ENCODE measurements around the gene EPB41L2.
A peak's percentile ranks its signal among the peaks of the same experiment; 100 is the strongest.
"Not testable (repeated sequence)": the region's sequence is repeated elsewhere in the genome, so short reads cannot be mapped to it uniquely, and the experiment has no call there.

Gene EPB41L2

DNA sequence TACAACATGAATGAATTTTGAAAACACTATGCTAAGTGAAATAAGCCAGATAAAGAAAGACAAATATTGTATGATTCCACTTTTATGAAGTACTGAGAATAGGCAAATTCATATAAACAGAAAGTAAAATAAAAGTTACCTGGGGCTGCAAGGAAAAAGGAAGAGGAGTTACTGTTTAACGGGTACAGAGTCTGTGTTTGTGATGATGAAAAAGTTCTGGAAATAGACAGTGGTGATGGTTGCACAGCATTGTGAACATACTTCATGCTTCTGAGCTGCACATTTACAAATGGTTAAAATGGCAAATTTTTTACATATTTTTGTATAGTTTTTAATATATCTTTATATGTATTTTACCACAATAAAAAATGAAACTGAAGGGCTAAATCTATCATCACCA, 29.4 kb downstream of the EPB41L2 start:
- no peak for FAIRE-seq

DNA sequence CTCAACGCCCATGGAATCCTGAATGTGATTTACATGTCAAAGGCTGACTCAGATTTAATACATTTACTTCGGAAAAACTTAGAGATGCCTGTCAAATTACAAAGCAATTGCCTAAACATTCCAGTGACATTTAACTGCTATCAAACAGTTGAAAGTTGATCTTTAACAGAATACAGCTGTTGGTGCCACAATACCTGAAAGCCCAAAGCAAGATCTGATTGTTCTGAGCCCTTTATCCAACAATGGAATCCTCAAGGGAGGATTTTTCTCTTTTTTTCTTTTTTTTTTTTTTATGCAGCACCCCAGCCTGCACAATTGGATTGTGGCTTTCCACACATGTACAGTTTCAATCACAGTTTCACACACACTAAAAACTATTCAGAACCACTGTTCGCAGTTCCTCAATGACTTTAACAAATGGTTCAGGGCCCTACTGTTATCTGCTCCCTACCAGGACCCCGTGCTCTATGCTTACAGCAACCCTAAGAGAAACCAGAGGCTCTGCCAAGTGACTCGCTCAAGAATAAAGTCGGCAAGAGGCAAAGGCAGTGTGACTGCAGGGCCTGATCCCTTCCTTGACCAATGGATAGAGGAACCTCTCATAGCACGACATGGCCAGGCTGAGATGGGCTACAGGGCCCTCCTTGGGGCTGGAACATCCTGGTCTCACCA, 33.3 kb downstream of the EPB41L2 start:
- no peak for FAIRE-seq

DNA sequence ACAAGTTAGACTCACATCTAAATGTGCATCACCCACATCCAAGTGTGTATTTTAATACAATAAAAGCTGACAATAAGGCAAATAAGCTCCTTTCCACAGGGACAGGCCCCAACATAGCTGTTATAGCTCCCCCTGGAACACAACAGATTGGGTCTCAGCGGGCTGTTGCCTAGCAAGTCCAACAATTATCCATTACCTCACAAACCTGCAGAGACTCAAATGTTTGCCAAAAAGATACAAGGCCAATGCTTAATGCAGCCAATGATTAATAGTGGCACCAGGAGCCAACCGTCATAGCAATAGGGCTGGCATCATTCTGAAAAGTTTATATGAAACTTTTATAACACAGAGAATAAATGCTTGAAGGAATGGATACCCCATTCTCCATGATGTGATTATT, 35.7 kb downstream of the EPB41L2 start:
- no peak for FAIRE-seq

DNA sequence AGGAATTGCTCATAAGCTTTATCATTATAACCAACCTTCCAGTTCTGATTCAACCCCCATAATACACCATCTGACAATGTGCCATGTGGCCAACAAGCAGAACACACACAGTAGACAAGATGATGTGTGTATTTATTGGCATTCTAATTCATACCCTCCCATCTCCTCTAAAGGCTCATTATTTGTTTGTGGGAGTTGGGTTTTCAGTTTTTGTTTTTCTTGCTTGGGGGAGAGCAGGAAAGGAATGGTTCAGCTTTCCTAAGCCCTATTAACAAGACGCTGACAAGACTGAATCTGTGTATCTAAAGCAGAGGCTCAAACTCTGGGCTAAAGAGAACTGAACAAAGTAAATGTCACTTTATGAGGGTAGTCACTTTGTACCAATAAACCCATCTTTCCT, 36.8 kb downstream of the EPB41L2 start:
- FAIRE-seq = no peak

DNA sequence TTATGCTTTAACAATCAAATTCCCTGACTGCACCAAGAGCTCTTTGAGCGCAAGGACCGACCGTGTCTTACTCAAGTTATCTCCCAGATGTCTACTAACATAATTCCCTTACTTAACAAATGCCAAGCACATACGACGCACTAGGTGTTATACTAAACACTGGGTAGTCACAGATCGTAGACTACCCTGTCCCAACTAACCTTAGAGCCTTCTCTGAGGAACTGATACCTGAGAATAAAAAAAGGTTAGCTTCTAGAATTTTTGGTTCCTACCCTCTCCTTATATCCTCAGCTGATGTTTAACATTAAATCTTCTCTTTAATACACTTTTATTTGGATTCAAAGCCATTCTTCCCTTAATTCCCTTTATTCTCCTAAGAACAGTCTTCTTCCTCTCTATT, 38.5 kb downstream of the EPB41L2 start:
- FAIRE-seq = no peak

DNA sequence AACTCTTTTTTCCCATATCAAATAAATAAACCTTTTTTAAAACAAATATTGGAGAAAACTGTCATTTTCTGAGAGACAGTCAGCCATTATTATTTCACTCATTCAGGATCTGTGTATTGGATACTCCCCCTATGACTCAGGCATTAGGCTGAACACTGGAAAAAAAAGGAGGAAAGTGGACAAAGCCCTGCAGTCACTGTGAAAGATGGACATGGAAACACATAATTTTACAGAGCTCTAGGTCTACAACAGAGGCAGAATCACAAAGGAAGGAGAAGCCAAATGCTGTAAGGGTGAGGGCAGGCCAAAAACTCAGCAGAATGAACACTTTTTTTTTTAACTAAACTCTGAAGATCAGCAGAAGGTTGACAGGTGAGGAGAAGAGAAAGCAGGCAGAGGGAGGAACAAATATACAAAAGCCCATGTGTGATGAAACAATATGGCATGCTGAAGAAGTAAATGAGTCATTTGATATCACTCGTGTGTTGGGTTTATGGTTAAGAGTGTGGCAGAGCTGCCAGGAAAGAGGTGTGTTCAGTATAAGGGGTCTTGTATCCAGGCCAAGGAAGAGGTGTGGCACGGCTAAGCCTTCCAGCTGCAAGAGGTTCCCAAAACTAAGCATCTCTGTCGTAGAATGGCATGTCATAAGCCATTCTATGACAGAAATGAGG, 39.1 kb downstream of the EPB41L2 start:
- FAIRE-seq = no peak

DNA sequence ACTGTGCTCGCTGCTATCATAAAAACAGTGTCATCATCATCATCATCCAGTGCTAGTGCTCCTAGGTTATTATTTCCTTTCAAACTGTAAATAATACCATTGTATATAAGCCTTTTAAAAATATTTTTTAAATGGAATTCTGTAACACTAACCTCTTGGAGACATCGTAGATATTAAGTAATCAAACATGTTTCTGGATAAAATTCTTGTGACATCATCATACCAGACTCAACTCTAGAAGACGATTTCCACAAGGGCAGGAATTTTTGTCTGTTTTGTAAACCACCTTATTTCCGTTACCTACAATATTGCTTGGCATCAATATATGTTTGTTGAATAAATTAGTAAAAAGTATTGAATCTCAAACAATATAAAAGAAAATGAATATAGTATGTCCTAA, 40.4 kb downstream of the EPB41L2 start:
- no peak for FAIRE-seq

DNA sequence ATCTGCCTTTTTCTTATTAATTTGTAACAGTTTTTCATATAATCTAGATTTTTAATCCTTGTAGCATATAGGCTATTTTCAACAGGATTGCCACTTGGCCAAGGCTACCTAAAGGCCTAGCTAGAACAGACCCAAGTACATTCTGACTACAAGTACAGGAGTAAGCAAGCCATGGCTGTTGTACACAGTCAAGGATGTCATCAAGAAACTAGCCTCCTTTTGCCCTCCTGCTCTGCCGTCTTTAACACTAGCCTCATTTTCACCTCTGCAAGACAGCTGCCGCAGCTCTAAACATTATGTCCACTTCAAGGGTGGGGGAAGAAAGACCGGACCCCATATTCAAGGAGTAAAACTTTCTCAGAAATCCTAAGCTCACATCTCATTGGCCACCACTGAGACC, 45.1 kb downstream of the EPB41L2 start:
- FAIRE-seq = no peak

DNA sequence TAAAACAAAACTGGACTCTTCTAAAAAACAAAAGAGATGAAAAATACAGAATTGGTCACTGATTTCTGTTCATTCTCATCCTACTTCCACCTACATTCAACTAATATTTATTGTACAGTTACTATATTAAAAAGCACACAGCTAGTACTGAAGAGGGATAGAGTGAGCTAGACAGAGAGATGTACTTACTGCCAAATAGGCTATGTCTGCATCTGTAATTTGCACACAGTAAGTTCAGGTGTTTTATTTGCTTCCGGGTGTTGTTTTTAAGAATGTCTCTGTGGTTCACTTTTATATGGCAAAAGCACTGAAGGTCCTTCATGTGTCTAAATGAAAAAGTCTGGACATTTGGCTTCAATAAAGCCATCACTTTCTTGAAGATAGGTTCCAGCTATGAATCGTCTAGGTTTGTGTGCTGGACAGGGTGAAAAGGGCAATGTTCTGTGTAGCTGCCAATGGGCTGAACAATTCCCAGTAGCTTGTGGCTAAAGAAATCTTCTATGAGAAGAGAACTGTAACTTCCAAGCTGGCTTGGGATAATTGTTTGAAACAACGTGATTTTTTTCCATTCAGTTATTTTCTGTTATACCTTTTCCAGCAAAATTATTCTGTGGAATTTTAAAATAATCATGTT, 47.3 kb downstream of the EPB41L2 start:
- no peak for FAIRE-seq

DNA sequence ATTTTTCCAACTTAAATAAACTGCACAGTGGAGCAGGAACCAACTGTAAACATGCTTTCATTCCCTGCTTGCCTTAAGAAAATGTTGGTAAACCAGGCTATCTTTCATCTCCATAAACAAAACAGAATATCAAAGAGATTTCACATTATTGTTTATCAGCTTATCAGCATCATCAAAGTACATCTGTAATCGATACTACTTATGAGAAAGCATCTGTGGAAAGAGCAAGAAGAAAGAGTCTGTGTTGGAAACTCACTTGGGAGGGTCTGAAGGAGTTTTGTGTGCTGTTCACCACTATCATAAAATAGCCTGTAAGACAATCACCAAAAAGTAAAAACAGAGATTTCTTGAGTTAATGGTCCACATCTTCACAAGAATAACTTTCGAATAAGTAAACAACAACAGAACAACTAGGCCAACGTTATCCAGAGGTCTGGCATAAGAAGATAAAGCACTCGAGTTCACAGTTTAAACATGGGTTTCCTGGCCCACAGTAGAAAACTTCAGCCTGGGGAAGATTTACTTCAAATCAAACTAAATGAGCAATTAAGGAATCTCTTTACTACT, 47.9 kb downstream of the EPB41L2 start:
- FAIRE-seq = no peak

DNA sequence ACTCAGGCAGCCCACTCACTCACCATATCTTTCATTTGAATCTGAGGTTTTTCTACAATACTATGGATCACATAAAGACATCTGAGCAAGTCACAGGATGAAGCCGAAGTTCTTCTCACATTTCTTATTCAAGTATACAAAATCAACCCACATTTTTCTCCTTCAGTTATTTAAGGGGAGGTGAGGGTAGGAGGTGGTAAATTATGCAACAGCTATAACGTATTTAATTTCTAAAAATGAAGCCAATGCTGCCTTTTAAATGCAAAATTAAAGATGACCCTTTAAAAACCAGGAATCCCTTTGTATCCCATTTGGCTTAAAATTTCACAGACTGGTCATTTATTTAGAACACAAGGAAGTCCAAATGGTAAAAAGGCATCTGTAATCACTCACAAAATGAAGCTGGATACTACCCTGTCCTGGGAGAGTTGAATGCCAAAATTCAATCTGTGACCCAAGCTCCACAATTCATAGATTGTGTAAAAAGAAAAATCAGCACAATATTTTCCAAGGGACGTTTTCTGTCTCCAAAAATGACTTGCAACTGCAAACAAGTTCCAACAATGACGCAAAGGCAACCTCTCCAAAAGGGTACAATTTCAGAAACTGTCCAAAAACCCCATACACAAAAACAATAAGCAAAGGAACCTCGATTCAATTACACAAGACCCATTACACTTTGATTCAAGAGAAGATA, 48.8 kb downstream of the EPB41L2 start:
- FAIRE-seq = no peak

DNA sequence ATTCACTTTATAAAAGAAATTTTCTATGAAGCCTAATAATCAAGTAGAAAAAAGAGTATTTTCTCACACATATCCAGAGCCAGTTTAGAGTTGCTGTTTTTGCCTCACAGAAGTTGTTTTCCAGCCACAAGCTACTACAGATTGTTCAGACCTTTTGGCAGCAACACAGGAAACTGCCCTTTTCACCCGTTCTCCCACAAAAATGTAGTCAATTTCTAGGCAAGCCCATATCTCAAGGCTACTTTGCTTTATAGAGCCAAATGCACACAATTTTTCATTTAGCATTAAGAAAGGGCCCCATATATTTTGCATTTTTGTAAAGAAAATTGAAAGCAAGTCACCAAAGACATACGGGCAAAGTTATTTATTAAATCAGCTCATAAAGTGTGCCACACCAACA, 49.5 kb downstream of the EPB41L2 start:
- no peak for FAIRE-seq

DNA sequence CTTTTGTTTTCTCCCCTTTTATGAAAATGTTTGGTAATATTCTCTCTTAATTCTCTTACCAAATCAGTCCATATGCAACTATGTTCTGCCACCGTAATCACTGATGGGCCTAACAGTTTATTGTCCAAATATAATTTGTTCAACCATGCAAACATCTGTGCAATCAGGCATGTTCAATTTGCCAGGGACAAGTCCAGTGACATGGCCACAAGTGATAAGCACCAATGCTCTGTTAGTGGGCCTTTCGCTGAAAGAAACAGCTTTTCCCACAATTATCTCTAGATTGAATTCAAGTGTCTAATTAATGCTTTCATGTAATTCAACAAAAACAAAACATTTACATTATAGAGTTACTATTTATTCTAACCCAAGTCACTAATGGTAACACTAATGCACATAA, 53.3 kb downstream of the EPB41L2 start:
- FAIRE-seq = peak; percentile 24

DNA sequence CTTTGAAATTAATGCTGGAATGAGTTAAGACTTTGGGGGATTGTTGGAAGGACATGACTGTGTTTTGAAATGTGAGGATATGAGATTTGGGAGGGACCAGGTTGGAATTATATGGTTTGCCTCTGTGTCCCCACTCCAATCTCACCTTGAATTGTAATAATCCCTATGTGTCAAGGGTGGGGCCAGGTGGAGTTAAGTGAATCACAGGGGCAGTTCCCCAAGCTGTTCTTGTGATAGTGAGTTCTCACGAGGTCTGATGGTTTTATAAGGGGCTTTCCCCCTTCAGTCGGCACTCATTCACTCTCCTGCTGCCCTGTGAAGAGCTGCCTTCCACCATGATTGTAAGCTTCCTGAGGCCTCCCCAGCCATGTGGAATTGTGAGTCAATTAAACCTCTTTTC, 54.1 kb downstream of the EPB41L2 start:
- FAIRE-seq = not testable (repeated sequence)

DNA sequence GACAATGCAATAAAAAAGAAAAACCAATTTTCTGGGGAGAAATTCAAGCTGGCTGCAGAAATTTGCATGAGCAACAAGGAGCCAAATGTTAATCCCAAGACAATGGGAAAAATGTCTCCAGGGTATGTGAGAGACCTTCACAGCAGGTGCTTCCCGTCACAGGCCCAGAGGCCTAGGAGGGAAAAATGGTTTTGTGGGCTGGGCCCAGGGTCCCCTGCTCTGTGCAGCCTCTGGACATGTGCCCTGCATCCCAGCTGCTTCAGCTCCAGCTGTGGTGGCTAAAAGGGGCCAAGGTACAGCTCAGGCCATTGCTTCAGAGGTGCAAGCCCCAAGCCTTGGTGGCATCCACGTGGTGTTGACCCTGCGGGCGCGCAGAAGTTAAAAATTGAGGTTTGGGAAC, 55.1 kb downstream of the EPB41L2 start:
- FAIRE-seq = not testable (repeated sequence)

DNA sequence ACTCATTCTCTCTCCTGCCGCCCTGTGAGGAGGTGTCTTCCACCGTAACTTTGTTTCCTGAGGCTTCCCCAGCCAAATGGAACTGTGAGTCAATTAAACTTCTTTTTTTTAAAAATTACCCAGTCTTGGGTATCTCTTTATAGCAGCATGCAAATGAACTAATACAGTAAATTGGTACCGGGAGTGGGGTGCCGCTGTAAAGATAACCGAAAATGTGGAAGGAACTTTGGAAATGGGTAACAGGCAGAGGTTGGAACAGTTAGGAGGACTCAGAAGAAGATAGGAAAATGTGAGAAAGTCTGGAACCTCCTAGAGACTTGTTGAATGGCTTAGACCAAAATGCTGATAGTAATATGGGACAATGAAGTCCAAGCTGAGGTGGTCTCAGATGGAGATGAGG, 55.8 kb downstream of the EPB41L2 start:
- FAIRE-seq = no peak

DNA sequence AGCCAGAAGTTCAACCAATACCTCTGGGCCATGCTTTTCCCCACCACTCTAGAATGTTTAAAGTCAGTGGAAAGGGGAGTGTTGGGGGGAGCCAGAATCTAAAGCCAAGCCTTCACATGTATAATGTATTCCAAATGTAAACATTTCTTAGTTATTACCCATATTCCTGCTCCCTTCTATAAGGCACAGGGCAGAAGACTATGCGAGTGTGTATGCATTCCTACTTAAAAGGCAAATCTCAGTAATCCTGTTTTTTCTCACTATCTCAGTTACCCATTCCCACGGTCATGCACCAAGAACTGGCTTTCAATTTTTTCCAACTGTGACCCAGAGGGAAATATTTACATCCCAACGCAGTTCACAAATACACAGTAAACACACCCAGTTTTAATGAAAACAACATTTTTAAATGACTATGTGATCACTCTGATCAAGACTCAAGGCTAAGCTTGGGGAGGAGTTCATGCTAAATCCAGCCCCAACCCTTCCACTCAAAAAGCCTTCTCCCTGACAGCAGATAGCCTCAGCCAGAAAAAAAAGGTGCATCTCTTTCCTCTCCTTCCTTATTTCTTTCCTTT, 57.5 kb downstream of the EPB41L2 start:
- no peak for FAIRE-seq

DNA sequence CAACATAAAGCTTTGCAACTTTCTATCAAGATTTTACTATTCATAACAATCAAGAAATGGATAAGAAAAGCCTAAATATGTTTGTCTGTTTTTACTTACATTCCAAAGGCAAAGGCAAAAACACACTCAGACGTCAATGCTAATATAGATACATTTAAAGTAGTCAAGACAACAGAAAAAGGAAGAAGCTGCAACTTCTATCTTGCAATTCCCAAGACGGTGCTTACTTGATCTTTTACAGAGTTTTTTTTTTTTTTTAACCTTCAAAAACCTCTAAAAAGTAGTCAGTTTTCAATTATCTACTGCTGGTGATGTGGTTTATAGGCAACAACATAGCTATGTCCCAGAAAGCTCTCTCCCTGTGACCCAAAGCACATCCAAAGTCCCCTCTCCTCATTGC, 58.1 kb downstream of the EPB41L2 start:
- FAIRE-seq = no peak

DNA sequence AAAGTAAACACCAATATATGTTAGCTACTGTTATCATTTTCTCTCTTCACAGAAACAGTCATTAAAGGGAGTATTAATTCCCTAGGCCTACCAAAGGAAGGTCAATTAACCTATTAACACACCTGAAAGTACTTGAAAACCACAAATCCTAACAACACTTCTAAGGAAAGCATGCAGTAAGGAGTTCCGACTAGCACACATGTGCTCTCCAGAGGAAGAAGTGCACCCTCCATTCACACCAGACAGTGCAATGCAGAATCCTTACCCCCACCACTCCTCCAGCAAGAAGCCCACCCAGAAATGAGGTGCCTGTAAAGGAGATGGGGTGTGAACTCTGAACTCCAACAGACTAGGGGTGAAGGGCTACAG, 58.7 kb downstream of the EPB41L2 start:
- FAIRE-seq = no peak

DNA sequence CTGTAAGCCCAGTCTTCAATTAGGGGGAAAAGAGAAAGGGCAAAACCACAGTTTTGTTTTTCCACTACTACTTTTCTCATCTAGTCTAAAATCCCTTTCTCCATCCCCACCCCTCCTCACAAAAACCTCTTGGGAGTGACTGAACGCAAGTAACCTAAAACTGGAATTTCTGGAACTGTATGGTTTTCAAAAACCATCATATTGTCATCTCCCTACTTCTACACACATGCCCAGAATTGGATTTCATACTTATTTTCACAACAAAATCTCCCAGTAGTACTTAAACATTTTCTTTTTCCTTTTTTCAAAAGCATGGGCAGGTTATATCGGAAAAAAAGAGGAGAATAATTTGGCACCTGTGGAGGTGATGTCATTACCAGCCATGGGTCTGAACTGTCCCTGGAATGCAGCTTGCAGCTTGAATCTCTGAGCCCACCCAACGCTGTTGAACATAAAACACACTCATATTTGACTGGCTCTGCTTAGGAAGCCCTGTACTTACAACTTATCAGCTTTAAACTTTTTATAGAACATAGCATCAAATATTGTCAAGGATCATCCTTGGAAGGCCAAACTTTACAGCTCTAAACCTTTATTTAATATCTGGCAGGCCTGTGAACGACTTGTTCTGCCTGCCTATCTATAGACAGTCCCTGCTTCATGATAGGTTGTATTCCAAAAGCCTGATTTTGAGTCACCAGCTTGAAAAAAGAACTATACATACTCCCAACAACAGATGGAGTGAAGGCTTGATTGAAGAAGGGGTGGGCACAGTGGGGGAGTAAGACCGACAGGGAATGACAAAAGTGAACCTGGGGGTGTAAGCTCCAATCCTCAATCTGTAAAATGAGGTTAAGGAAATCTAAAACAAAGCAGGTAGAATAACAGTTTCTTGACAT, 59.3 kb downstream of the EPB41L2 start:
- FAIRE-seq = no peak

DNA sequence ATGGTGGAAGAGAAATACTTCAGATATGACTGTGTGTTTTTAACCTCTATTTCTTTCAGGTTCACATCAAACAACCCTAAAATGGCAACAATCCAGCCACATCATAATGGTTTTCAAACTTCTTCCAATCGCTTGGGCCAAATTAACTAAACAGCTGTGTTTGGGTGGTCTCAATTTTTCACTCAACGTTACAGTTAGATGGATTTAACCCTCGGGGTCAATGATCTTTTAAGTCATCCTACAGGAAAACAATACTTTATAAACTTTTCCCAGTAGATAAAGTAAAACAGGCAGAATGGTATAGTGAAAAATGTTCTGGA, 60.4 kb downstream of the EPB41L2 start:
- no peak for FAIRE-seq

DNA sequence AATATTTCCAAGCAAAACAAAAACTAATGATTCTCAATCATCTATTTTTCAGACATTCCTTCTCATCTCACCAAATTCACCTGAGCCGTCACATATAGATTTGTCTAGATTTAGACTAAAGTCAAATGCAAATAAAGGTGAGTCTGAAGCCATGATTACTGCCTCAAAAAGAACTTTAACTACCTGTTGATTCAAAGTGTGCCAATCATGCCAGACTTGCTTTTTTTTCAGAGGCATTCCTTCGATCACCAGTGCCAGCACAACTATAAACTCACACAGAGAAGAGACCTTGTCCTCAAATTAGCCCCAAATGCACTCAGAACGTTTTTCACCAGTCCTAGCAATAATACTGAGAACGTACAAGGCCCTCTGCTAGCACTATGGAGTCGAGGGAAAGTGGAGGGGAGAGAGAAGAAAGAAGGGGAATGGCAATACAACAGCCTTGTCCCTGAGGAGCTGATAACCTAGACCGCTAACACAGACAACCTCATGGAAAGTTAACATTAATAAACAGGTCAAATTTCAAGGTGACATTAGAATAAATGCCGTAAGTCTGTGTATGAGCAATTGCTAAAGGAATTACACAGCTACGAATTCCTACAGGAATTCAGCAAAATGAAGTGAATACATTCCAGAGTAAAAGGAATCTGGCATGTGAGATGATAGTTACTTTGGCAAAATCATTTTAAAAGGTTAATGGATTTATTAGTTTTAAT, 60.9 kb downstream of the EPB41L2 start:
- FAIRE-seq = no peak

Data from islet of Langerhans (tissue), 1 donor.